Activated naive CD4-positive, alpha-beta T cell treated with anti-CD3 and anti-CD28 coated beads, Interleukin-2, amount 10 ng/mL, durations not matched to agents 7 days and 5 days (primary cell): ENCODE measurements around the gene FCMR.

Experiments
- CTCF ChIA-PET: fragments of 350-600 bp; sonication (Branson Sonifier 250); formaldehyde crosslinking; loops from one replicate; lab custom pipeline; 2021; ENCODE audit warnings: antibody characterized with exemption; lab: Charles Lee
- DNase-seq: peaks from one replicate; pipeline ENCODE4 v3.0.0-alpha.2; 2020
- H3K27ac Mint-ChIP-seq: one replicate; pipeline ENCODE4 v1.8.0; 2021; ENCODE audit warnings: mild to moderate bottlenecking, moderate library complexity, mixed read lengths
- H3K27me3 Mint-ChIP-seq: one replicate; pipeline ENCODE4 v1.8.0; 2021; ENCODE audit warnings: mild to moderate bottlenecking, mixed read lengths
- H3K36me3 Mint-ChIP-seq: one replicate; pipeline ENCODE4 v1.8.0; 2021; ENCODE audit warnings: mixed read lengths
- H3K4me1 Mint-ChIP-seq: one replicate; pipeline ENCODE4 v1.8.0; 2021; ENCODE audit warnings: mixed read lengths
- H3K4me3 Mint-ChIP-seq: one replicate; pipeline ENCODE4 v1.8.0; 2021; ENCODE audit warnings: mild to moderate bottlenecking, moderate library complexity, mixed read lengths
- H3K9me3 Mint-ChIP-seq: one replicate; pipeline ENCODE4 v1.8.0; 2021; ENCODE audit warnings: mixed read lengths

FCMR gene

DNA sequence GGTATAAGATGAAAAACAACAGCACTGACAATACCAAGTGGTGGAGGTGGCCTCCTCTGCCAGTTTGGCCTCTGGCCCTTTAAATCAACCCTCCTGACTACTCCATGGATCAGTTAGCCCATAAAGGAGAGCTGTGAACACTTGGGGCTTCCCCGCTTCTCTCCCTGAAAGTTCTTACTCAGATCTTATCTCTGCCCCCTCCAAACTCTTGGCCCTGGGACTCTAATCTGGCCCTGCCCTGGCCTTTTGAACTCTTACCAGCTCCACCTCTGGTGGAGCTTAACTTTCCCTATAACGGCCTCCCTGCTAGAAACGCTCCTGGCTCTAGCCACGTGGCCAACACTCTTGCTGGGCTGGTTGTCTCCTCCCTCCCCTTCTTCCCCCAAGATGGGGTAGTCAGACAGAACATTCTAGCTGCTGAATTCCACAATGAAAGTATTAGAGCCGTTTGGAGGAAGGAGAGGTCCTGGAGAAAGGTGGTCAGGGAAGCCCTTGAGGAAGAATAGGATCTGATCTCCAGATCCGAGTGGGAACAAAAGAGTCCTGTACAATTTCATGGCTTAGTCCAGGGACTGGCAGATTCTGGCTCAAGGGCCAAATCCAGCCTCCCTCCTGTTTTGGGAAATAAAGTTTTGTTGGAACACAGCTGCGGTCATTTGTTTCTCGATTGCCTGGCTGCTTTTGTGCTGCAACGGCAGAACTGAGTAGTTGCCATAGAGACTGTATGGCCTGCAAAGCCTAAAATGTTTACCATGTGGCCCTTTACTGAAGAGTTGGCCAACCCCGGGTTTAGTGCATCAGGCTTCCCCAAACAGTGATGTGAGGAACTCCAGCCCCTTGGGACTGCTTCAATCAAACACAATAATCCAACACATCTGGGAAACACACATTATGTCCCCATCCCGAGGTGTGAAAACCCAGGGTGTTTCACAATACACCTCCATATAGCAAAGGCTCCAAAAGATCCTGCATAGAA is 34.0 kb upstream of the FCMR start:
- no peak for DNase-seq
- peaks cover 15% of the 10 kb centered on the region for H3K4me1 Mint-ChIP-seq
- no peak overlapping the region for H3K4me3 Mint-ChIP-seq
- H3K27ac Mint-ChIP-seq: no peak overlapping the region
- peaks cover 25% of the 10 kb centered on the region for H3K27me3 Mint-ChIP-seq
- CTCF ChIA-PET: interaction anchor here (0.7 to 2.2 kb wide), 3 partner anchors 20 to 50 kb away, joined by 3 to 7 read pairs (median 3); no protein-coding TSS in a partner anchor
- no peaks in the 10 kb centered on the region for H3K9me3 Mint-ChIP-seq
- no peaks in the 10 kb centered on the region for H3K36me3 Mint-ChIP-seq

- H3K27ac Mint-ChIP-seq: no peak overlapping the region
- CTCF ChIA-PET: interaction anchor here (0.7 to 2.2 kb wide), 7 partner anchors 12 to 51 kb away, joined by 3 to 7 read pairs (median 3); no protein-coding TSS in a partner anchor
Measured at GRCh38 chr1:206954459-206955342, 33.0 kb upstream of the FCMR start.

DNA sequence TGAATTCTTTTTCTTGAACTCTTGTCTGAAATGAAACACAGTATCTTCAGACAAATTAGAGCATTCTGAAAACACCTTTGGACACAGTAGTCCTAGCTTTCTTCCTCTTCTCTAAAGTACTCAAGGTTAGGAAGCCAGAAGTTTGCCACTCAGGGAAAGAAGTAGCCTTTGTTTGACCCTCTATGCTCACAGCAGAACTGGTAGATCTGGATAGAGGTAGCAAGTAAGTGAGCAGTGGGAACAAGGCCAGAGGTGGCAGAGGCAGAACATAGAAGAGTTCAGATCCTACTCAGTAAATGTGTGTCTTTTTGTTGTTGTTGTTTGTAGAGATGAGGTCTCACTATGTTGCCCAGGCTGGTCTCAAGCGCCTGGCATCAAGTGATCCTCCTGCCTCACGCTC is 31.9 kb upstream of the FCMR start:
- CTCF ChIA-PET: interaction anchor here (0.9 to 1.5 kb wide), 3 partner anchors 11 to 41 kb away, joined by 3 to 4 read pairs (median 3); no protein-coding TSS in a partner anchor
- Mint-ChIP-seq H3K9me3 (peaks cover 5% of the 10 kb centered on the region), H3K36me3 (no peaks in the 10 kb centered on the region), H3K27ac (no peak overlapping the region), H3K27me3 (peaks cover 11% of the 10 kb centered on the region), H3K4me3 (no peak overlapping the region), H3K4me1 (peaks cover 15% of the 10 kb centered on the region)
- DNase-seq: no peak

More at GRCh38 chr1:206954459-206955342, 33.0 kb upstream of the FCMR start:
- no peaks in the 10 kb centered on the region for H3K36me3 Mint-ChIP-seq
- peaks cover 15% of the 10 kb centered on the region for H3K4me1 Mint-ChIP-seq
- H3K27me3 Mint-ChIP-seq: peaks cover 21% of the 10 kb centered on the region
- H3K4me3 Mint-ChIP-seq: no peak overlapping the region
- DNase-seq: no peak
- H3K9me3 Mint-ChIP-seq: peaks cover 5% of the 10 kb centered on the region

DNA sequence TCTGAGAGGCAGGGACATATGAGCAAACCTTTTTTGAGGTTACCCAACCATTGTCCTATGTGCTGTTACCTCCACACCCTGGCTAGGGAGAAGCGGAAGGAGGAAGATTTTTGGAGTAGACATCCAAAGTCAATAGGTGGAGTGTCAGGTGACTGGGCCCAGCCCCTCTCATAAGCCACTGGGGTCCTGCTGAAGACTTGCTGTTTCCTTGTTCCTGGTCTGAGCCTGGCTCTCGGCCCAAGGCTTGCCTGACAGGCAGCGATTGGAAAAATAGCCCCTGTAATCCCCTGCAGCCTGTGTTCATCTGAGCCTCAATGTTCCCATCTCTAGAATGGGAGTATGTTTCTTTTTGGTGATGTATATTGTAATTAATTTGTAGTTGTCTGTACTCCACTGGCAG is 31.4 kb upstream of the FCMR start:
- H3K4me3 Mint-ChIP-seq: no peak overlapping the region
- no peaks in the 10 kb centered on the region for H3K36me3 Mint-ChIP-seq
- peaks cover 5% of the 10 kb centered on the region for H3K9me3 Mint-ChIP-seq
- H3K4me1 Mint-ChIP-seq: peaks cover 15% of the 10 kb centered on the region
- CTCF ChIA-PET: interaction anchor here (0.7 to 1.5 kb wide), 2 partner anchors 11 to 29 kb away, joined by 3 to 4 read pairs; no protein-coding TSS in a partner anchor
- no peak for DNase-seq
- H3K27ac Mint-ChIP-seq: no peak overlapping the region
- H3K27me3 Mint-ChIP-seq: peaks cover 12% of the 10 kb centered on the region

DNA sequence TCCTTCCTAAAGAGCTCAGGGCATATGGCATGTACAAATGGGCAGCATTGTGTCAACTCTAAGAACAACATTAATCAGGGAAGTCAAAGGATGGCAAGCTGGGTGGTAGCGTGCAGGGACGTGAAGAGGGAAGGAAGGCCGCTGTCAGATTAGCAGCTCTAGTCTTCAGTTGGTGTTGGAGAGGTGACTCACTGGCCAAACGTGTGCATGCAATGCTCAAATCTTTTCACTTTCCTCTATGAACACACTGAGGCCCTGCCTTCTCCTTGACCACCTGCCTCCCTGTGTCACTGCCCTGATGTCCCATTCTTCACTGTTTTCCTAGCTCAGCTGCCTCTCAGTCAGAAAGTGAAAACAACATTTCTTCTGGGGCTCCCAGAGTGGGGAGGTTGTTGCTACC is 30.4 kb upstream of the FCMR start:
- no peak overlapping the region for H3K27ac Mint-ChIP-seq
- H3K36me3 Mint-ChIP-seq: no peaks in the 10 kb centered on the region
- H3K4me3 Mint-ChIP-seq: no peak overlapping the region
- CTCF ChIA-PET: interaction anchor here (0.7 to 1.6 kb wide), 2 partner anchors 19 to 30 kb away, joined by 4 to 6 read pairs; no protein-coding TSS in a partner anchor
- H3K4me1 Mint-ChIP-seq: peaks cover 15% of the 10 kb centered on the region
- DNase-seq: no peak
- H3K9me3 Mint-ChIP-seq: peaks cover 5% of the 10 kb centered on the region
- H3K27me3 Mint-ChIP-seq: peaks cover 18% of the 10 kb centered on the region

DNA sequence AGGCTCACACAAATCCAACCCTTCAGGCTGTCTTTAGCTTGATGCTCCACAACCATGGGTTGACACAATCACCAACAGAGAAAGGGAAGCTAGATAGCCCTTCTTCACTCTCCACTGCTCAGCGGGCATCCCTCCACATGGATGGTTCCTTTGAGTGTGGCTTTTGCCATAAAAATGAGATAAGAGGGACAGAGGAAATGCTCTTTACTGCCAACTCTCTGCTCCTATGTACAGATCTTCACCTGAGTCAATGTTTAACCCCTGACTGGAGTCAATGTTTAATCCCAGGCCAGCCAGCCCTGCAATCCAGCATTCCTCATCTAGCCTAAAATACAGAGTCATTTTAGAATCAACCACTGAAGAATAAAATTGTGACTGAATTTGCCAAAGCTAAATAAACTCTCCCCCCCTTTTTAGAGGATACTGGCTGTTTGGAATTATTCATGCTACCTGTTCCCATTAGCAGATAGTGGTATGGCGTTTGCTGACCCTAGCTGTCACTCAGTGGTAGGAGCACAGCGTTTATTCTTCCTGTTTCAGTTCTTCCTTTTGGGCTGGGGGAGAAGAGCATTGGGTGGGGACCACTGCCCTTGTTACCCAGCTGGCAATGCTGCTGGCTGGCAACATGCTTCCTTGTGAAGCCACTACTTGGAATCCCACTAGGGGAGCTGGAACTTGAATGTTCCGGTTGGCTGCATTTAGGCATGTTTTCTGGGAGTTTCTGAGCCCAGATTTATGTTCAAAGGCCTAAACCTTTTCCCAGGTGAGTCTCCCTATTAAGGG is 29.8 kb upstream of the FCMR start:
- Mint-ChIP-seq H3K4me1 (peaks cover 15% of the 10 kb centered on the region), H3K36me3 (no peaks in the 10 kb centered on the region), H3K9me3 (peaks cover 5% of the 10 kb centered on the region), H3K4me3 (no peak overlapping the region), H3K27ac (no peak overlapping the region), H3K27me3 (peaks cover 24% of the 10 kb centered on the region)
- CTCF ChIA-PET: interaction anchor here (1.1 to 2.0 kb wide), 3 partner anchors 16 to 31 kb away, joined by 3 to 6 read pairs (median 6); no protein-coding TSS in a partner anchor
- no peak for DNase-seq

GRCh38 chr1:206949641-206950040 is 27.9 kb upstream of the FCMR start:
- DNase-seq: no peak
- H3K27me3 Mint-ChIP-seq: peaks cover 43% of the 10 kb centered on the region
- peaks cover 5% of the 10 kb centered on the region for H3K4me1 Mint-ChIP-seq
- peaks cover 5% of the 10 kb centered on the region for H3K9me3 Mint-ChIP-seq
- H3K4me3 Mint-ChIP-seq: no peak overlapping the region
- CTCF ChIA-PET: interaction anchor here (2.0 kb wide), 1 partner anchor 32 kb away, joined by 6 read pairs; no protein-coding TSS in a partner anchor
- no peaks in the 10 kb centered on the region for H3K36me3 Mint-ChIP-seq
- no peak overlapping the region for H3K27ac Mint-ChIP-seq

DNA sequence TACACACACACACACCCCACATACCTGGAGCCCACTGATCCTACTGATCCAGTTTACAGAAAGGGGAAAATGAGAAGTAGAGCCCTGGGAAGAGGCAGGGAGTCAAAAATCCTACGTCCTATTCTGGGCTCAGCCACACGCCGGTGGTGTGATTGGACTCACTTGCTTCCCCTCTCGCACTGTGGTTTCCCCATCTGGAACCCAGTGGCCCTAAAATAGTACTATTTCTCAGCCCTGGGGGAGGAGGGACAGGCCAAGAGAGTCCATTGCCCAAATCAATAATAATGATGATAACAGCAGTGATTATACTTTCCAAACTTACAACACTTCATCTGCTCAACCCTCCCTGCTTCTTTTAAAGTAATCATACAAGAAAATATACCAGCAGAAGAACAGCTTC is 27.5 kb upstream of the FCMR start:
- CTCF ChIA-PET: interaction anchor here (1.0 to 2.0 kb wide), 2 partner anchors 16 to 33 kb away, joined by 6 read pairs; no protein-coding TSS in a partner anchor
- H3K4me1 Mint-ChIP-seq: peaks cover 2% of the 10 kb centered on the region
- H3K9me3 Mint-ChIP-seq: peaks cover 5% of the 10 kb centered on the region
- H3K27me3 Mint-ChIP-seq: peaks cover 46% of the 10 kb centered on the region
- H3K36me3 Mint-ChIP-seq: no peaks in the 10 kb centered on the region
- no peak overlapping the region for H3K4me3 Mint-ChIP-seq
- no peak for DNase-seq
- no peak overlapping the region for H3K27ac Mint-ChIP-seq

DNA sequence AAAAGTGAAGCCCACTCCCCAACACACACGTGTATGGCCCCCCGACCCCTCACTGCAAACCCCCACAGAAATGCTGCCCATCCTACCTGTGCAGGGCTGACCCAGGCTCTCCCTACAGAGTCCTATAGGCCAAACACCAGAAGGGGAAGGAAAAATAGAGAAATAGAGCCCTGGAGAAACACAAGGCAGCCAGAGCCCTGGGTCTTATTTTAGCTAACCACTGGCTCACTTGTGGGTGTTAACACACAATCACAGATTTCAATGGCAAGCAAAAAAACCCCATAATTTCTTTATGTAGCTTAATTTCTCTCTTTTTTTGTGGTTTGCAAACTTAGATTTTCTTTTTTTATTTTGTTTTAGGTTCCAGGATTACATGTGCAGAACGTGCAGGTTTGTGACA is 25.5 kb upstream of the FCMR start:
- Mint-ChIP-seq H3K9me3 (peaks cover 5% of the 10 kb centered on the region), H3K4me3 (no peak overlapping the region), H3K27ac (no peak overlapping the region), H3K27me3 (peaks cover 63% of the 10 kb centered on the region), H3K4me1 (no peaks in the 10 kb centered on the region), H3K36me3 (no peaks in the 10 kb centered on the region)
- no peak for DNase-seq
- CTCF ChIA-PET: interaction anchor here (1.0 to 2.6 kb wide), 3 partner anchors 11 to 15 kb away, joined by 4 to 13 read pairs (median 7); no protein-coding TSS in a partner anchor

DNA sequence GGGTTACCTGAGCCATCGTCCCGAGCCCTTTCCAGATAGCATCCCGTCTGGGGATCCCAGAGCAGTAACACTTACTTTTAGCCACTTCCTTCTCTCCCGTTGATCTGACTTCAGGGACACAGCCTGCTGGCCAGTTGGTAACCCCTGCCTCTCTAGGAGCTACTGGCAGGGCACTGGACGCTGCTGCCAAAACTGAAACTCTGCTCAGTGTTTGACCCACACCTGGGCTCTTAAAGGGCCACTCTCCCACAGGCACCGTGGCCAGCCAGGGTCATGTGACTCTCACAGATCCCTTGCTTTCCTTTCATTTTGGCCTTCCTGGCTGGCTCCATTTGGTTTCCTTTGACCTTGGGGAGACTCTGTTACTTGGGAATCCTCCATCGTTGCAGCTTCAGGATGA is 24.5 kb upstream of the FCMR start, which contains the start of gene PIGR:
Gene PIGR (minus strand): TSS at position 206 of the 400 bp plus-strand sequence. CDS start 5,935 bp downstream, outside the sequence.
- Mint-ChIP-seq H3K4me3 (no peak within 1 kb of the TSS), H3K36me3 (no peaks in the 10 kb centered on the region), H3K27me3 (peaks cover 72% of the 10 kb centered on the region), H3K27ac (no peak within 1 kb of the TSS), H3K9me3 (peaks cover 5% of the 10 kb centered on the region), H3K4me1 (no peaks in the 10 kb centered on the region)
- no peak for DNase-seq
- CTCF ChIA-PET: interaction anchor here (1.0 to 2.6 kb wide), 4 partner anchors 10 to 36 kb away, joined by 3 to 13 read pairs (median 4); no protein-coding TSS in a partner anchor

DNA sequence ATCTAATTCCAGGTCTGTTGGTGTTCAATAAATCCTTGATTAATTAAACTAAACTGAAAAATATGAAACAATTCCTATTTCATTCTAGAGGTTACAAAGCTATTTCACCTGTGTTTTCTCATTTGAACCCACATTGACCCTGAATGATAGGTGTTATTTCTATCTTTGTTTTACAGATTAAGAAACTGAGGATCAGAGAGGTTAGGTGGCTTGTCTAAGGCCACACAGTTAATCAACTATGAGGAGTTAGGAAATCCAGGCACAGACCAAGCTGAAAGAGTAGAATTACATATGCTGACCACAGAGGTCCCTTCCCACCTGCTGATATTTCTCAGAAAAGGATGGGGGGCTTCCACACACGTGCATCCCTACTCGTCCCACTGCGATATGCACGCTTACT is 24.0 kb upstream of the FCMR start:
- Mint-ChIP-seq H3K36me3 (no peaks in the 10 kb centered on the region), H3K4me1 (no peaks in the 10 kb centered on the region), H3K4me3 (no peak overlapping the region), H3K27ac (no peak overlapping the region), H3K9me3 (peaks cover 5% of the 10 kb centered on the region), H3K27me3 (peaks cover 75% of the 10 kb centered on the region)
- CTCF ChIA-PET: interaction anchor here (1.0 to 2.6 kb wide), 4 partner anchors 10 to 36 kb away, joined by 3 to 13 read pairs (median 4); no protein-coding TSS in a partner anchor
- DNase-seq: no peak

- Mint-ChIP-seq H3K27ac (no peak overlapping the region), H3K4me1 (no peaks in the 10 kb centered on the region), H3K27me3 (peaks cover 75% of the 10 kb centered on the region), H3K36me3 (no peaks in the 10 kb centered on the region), H3K4me3 (no peak overlapping the region), H3K9me3 (peaks cover under 1% of the 10 kb centered on the region)
- CTCF ChIA-PET: no interaction called here
- DNase-seq: no peak
Measured at GRCh38 chr1:206944703-206945102, 23.0 kb upstream of the FCMR start.
